Esophagus mucosa (tissue), 1 donor: Measurements from ENCODE around the gene ZNF618. TPM values are rescaled to one million over a fixed set of nuclear protein-coding genes. Genes with fewer than 3 reads are reported as not detected.

ENCODE experiments used
- total RNA-seq: library from RNA; stranded (reverse); gene quantifications from one replicate; pipeline ENCODE4 v1.2.4, GENCODE V29; 2023
- donor health status: DM: yes; HTN: yes; CAD: no.

ZNF618 gene
- total RNA-seq, 1 donor from 2014 or later, result 2.0 TPM

Other genes with a start within 250 kb of the ZNF618 start
- 0.44 TPM for gene AMBP, start 202.0 kb downstream of the ZNF618 start, total RNA-seq
- gene KIF12, start 223.0 kb downstream of the ZNF618 start, total RNA-seq, result 0.56 TPM